Measurements from ENCODE around the gene TLCD4. TPM values are rescaled to one million over a fixed set of nuclear protein-coding genes. Genes with fewer than 3 reads are reported as not detected.

The TLCD4 gene
- total RNA-seq, 1 donor from 2014 or later, result 9.5 TPM

GRCh38 chr1:95095833-95096217 is 21.3 kb upstream of the TLCD4 start:
- DNase-seq (ENCODE audit: low read depth), result no peak

GRCh38 chr1:95096218-95096841 is 20.8 kb upstream of the TLCD4 start:
- DNase-seq (ENCODE audit: low read depth), result no peak

- DNase-seq (ENCODE audit: low read depth), result no peak
Observed at GRCh38 chr1:95097426-95097825, 19.7 kb upstream of the TLCD4 start.

- DNase-seq (ENCODE audit: low read depth), result no peak
Observed at GRCh38 chr1:95098196-95098595, 19.0 kb upstream of the TLCD4 start.

GRCh38 chr1:95108792-95109191 is 8.4 kb upstream of the TLCD4 start:
- DNase-seq (ENCODE audit: low read depth), result no peak

GRCh38 chr1:95111014-95111413 is 6.1 kb upstream of the TLCD4 start:
- no peak for DNase-seq (ENCODE audit: low read depth)

DNA sequence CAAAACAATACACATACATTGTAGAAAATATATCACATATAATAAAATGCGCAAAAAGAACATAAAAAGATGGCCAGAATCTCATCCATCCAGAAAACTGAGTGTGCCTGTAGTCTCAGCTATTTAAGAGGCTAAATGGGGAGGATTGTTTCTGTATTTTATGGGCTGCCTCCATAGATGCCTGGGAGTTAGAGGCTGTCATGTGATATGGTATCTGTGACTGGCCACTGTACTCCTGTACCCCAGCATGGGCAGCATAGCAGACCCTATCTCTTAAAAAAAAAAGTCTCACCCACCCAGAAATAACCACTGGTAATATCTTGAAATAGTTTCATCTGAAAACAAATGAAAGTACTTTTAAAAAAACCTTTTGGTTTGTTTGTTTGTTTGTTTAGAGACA is 3.5 kb upstream of the TLCD4 start:
- DNase-seq (ENCODE audit: low read depth), result no peak

DNA sequence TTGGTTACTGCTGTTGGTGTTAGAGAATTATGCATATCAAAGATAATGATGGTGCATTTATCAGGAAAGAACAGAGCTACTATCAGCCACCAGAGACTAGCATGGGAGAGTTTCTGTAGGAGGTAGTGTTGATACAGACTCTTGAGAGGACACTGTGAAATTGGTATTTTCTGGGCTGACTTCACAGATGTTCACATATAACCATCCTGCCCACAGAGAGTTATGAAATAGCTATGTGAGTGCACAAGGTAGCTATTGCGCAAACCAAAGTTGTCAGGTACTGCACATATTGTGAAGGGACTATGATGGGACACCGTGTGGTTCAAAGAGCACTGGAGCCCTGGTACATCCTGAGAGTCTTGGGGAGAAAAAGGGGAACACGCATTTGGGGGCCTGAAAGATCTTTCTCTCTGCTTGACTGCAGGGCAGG is 1.4 kb upstream of the TLCD4 start:
- peak; percentile 36 for DNase-seq (ENCODE audit: low read depth)

DNA sequence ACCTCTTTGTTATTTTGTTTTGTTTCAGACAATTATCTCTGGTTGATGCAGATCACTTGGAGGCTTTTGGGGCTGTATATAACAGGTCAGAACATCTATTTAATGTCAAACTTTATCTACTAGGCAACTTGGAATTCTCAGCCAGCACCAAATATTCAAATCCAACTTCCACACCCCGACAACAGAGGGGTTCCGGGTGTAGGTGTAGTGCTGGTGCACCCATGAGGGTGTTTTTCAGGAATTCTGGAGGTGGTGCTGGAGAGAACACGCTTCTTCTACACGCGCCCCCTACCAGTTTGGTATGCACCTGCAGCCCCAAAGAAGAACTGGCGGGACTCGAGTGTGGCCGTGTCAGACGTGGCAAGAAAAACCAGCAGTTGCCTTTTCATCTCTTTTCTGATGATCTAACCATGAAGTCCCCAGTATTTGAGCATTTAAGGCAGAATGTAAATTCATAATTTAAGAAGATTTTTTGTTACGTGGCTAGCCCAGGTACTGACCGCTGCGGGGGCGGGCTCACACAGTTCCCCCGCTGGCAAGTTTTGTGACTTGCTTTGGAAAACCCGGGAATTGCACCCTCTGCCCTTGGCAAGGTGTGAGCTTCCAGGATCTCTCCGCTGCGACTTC is 462 bp upstream of the TLCD4 start:
- peak; percentile 59 for DNase-seq (ENCODE audit: low read depth)

- no peak for DNase-seq (ENCODE audit: low read depth)
Observed at GRCh38 chr1:95118067-95118499, 928 bp downstream of the TLCD4 start.

- no peak for DNase-seq (ENCODE audit: low read depth)
Observed at GRCh38 chr1:95118710-95119109, 1.6 kb downstream of the TLCD4 start.

DNA sequence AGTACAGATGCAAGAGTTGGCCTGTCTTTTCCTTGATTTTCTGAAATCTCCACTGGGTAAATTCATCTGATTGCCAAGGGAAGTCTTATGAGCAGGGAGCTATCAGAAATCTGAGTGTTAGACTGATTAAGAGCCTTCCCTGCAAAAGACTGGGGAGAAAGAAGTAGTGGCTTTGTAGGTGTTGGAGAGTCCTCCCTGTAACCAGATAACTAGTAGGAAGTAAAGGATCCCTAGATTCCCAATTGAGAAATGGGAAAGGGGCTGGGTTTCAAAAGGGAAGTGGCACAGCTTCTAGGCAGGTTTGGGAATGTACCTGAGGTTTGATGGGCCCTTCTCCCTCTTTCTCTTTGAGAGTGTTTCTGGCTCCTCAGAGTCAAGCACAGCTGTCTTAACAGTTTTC is 2.1 kb downstream of the TLCD4 start:
- no peak for DNase-seq (ENCODE audit: low read depth)

- no peak for DNase-seq (ENCODE audit: low read depth)
Observed at GRCh38 chr1:95122151-95122697, 5.1 kb downstream of the TLCD4 start.

DNA sequence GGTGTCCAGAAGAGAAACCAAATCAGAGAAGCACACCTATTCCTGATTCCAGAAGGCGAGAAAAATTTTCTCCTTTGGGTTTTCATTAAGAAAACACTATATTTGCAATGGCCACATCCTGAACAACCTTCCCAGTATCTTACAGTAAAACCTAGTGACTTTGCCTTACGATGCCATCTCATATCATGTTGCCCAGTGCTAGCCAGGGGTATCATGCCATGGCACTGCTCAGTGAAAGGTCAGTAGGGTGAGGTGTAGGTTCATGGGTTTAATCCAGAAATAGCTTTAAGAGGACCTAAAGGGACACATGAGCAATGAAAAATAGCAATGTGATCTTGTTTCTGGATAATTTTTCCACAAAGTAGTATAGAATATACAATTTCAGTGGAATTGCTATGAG is 7.2 kb downstream of the TLCD4 start:
- DNase-seq (ENCODE audit: low read depth), result no peak

DNA sequence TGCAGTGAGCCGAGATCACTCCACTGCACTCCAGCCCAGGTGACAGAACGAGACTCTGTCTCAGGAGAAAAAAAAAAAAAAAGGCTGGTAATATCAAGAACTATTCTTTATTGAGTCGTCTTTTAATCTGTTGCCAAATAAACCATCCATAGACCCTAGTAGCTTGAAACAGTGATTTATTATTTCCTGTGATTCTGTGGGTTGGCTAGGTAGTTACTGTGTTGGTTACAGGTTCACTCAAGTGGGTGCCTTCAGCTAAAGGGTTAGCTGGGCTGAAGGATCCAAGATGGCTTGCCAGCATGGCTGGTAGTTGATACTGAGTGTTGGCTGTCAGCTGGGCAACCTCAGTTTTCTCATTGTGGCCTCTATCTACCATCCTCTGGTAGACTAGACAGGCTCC is 9.2 kb downstream of the TLCD4 start:
- DNase-seq (ENCODE audit: low read depth), result peak; percentile 59

DNA sequence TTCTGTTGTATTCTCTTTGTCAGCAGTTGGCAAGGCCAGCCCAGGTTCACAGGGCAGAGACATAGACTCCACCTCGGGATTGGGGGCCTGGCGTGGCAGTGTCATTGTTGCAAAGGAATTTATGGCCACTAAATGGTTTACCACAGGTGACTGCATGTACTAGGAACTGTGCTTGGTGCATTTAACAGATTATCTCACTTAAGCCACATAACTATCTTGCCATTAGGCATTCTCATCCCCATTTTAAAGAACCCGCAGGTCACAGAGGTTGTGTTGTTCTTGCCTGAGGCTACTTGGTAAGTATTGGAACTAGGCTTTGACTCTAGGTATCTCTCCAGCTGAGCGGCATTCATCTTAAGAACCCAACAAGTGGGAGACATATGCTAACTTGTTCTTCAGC is 9.7 kb downstream of the TLCD4 start:
- DNase-seq (ENCODE audit: low read depth), result no peak

DNA sequence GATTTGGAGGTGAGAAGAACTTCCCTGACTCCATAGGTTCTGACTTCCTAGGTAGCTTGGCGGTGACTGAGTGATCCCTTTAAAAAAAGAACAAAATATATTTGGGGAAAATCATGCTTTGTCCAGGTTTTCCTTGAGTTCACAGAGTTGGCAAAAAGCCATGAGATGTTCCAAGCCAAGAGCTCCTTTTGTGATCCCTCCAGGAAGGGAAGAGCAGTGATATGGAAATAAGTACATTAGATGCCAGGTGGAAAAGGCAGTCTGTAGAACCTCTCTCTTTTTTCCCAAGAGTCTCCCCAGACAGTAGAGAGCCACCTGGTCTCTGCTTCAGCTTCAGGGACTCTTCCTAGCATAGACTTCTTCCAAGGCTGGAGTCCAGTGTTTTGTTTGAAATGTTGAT is 10.2 kb downstream of the TLCD4 start:
- DNase-seq (ENCODE audit: low read depth), result peak; percentile 35

DNA sequence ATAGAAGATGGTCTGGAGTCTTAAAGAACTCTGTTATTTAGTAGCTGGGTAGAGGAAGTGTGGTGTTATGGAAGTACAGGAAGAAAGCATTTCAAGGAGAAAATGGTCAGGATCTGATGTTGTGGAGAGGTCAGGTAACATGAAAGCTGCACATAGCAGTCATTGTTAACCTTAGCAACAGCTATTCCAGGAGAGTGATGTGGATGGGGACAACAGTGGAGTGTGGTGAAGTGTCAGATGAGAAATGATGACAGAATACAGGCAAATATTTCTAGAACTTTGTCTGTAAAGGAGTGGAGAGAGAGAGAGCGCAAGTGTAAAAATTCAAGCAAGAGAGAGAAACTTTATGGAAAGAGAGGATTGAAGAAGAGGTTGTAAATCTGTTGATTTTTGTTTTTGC is 15.6 kb downstream of the TLCD4 start:
- DNase-seq (ENCODE audit: low read depth), result no peak

DNA sequence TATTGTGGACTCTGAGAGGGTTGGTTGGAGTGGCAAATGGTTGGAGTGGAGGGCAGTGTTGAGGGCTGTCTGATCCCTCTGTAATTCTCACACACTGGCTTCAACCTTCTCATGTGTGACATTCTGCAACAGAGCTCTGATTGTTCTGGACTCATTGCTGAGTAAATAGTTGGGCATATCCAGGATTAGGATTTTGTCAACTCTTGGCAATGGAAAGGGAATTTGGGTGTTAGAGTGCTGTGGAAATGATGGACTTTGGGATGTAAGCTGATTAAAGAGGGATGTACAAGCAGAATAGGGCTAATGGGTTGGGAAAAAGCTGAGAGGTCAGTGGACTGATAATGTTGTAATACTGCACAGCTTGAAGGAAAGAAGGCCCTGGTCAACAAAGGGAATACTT is 16.5 kb downstream of the TLCD4 start:
- DNase-seq (ENCODE audit: low read depth), result no peak

- DNase-seq (ENCODE audit: low read depth), result no peak
Observed at GRCh38 chr1:95138223-95138622, 21.1 kb downstream of the TLCD4 start.

DNA sequence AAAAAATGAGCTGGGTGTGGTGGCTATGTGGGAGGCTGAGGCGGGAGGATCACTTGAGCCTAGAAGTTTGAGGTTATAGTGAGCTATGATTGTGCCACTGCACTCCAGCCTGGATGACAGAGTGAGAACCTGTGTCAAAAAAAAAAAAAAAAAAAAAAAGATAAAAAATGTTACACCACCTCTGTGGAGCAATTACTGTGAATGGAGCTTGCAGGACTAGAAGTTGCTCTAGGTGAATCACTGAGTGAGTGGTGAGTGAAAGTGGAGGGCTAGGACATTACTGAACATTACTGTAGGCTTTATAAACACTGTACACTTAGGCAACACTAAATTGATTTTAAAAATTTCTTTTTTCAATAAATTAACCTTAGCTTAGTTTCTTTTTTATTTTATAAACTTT is 21.9 kb downstream of the TLCD4 start:
- peak; percentile 22 for DNase-seq (ENCODE audit: low read depth)

GRCh38 chr1:95140791-95141190 is 23.6 kb downstream of the TLCD4 start:
- DNase-seq (ENCODE audit: low read depth), result no peak

GRCh38 chr1:95145493-95145892 is 28.3 kb downstream of the TLCD4 start:
- no peak for DNase-seq (ENCODE audit: low read depth)

DNA sequence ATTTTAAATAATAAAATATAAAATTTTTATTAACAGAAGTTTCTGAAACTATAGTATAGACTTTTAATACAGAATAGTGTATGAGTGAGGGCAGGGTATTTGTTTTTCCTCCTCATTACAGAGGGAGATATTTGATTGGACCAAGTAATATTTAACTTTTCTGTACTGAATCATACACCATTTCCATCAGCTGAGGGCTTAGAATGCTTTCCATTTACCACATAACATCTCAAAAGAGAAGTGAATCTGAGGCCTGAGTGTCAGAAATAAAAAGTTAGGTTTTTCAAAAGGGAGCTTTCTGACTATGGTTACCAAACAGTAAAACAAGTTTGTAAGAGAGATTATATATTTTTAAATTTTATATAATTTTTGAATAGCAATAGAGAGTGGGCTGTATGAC is 29.5 kb downstream of the TLCD4 start:
- peak; percentile 18 for DNase-seq (ENCODE audit: low read depth)

All from renal cortical epithelial cell (primary cell).